Inferior parietal cortex (tissue), 1 donor: Measurements from ENCODE around the gene RGS12.

Experiments
- DNase-seq: peaks from one replicate; pipeline ENCODE4 v3.0.0-alpha.2; 2016; ENCODE audit errors: extremely low spot score

Gene RGS12

GRCh38 chr4:3311095-3311372 is 18.2 kb downstream of the RGS12 start:
- DNase-seq: no peak

DNA sequence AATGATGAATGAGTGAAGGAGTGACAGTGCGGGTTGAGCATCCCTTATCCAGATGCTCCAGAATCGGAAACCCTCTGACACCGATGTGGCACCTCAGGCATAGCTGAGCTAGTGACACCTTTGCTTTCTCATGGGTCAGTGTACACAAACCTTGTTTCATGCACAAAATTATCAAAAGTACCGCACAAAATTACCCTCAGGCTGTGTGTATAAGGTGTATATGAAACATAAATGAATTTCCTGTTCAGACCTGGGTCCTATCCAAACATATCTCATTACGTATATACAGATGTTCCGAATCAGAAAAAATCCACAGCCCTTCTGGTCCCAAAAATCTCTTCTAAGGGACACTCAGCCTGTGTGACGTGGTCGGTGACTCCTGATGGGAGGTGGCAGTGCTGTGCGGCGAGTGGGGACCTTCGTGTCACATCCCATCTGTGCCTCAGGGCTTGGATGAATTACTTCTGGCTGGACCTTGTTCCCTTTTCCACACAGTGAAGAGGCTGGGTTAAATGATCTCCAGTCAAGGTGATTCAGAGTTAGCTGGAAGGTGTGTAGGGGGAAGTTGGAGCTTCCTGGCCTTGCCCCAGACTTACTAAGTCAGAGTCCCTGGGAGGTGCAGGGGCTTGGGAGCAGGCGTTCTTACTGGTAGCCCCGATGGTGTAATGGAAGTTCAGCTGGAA is 18.8 kb downstream of the RGS12 start:
- no peak for DNase-seq

DNA sequence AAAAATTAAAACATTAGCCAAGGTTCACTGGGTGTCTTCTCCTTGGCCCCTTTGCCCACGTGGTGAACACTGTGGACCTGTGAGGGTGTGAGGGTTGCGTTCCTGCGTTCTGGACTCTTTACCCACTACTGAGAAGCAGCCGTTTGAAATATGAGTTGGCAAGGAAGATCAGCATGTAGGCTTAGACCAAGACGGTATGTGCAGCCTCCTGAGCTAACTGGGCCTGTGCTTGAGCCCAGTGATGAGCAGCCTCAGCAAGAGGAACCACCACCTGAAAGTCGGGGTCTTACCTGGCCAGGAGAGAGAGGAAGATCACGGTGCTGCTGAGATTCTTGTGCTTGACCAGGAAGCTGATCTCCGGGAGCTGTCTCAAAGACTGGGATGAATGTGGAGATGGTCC is 19.5 kb downstream of the RGS12 start:
- no peak for DNase-seq

DNA sequence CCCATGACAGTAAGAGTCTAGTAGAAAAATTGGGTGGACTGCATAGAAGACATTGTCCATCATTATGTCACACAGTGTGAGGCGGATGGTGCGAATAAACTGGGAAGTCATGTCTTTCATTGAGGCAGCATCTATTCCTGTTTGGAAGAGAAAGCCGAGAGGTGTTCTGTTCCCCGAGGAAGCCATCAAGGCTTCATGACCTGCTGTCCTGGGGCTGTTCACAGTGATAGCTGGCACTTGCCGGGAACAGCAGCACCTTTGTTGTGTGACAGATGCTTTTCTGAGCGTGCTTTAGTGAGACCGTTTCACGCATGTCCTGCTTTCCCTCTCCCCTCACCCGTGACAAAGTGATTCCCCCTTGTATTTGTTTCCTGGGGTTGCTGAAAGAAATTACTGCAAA is 20.3 kb downstream of the RGS12 start:
- no peak for DNase-seq

DNA sequence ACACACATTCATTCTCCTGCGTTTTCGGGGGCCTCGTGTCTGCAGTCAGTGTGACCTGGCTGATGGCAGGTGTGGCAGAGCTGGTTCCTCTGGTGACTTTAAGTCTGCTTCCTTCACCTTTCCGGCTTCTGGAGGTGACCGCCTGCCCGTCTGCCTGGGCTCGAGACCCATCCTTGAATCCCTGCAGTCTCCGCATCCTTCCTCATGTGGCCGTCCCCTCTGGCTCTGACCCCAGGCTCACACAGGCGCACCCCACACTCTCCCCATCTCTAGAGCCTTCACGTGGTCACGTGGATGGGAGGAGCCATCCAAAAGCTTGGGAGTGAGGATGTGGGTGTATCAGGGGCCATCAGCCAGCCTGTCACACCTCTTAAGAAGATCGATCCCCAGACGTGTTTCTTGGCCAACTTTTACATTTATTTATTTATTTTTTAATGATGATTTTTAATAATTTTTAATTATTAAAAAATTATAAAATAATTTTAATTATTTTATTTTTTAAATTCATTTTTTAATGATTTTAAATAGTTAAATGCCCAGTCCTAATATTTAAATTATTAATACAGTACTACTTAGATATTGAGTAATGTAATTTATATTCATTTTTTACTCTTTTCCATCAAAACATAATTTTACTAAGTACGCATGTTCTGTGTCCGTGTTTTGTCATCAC is 20.9 kb downstream of the RGS12 start:
- DNase-seq: no peak

DNA sequence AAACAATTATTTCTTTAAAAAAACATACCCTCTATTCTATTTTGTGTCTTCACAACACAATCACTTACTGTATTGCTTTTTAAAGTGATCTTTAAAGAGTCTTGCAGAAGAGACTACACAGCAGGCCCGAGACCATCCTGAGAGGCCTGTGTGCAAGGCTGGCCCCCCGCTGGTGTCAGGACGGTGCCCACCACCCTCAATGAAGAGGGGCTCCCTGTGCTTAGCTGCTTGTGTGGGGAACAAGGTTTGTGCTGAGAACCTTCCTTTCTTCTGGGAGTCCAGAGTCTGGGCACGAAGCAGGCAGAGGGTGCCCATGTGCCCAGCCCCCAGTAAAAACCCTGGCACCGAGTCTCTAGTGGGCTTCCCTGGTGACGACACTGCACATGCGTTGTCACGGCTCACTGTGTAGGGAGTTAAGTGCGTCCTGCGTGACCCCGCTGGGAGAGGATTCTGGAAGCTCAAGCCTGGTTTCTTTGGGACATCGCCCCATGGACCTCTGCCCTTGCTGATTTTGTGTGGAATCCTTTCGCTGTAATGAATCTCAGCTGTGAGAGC is 22.0 kb downstream of the RGS12 start:
- DNase-seq: no peak

DNA sequence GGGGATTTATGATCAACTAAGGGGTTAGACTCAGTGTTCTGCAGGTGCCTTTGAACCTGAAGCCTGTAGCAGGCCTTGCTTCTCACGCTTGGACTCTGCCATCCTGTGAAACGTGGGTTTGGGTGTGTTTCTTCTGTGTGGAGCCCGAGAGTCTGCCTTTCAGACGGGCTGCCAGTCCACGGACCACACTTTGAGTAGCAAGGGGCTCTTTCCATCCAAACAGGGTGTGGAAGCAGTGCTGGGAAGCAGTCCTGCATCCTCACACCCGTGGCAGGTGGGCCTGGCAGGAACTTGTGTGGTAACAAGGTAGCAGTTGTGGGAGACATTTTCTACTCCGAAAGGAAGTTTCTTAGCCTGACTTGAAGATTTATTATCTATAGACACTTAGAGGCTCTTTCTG is 22.7 kb downstream of the RGS12 start:
- no peak for DNase-seq

- no peak for DNase-seq
Measured at GRCh38 chr4:3316146-3316545, 23.3 kb downstream of the RGS12 start.

DNA sequence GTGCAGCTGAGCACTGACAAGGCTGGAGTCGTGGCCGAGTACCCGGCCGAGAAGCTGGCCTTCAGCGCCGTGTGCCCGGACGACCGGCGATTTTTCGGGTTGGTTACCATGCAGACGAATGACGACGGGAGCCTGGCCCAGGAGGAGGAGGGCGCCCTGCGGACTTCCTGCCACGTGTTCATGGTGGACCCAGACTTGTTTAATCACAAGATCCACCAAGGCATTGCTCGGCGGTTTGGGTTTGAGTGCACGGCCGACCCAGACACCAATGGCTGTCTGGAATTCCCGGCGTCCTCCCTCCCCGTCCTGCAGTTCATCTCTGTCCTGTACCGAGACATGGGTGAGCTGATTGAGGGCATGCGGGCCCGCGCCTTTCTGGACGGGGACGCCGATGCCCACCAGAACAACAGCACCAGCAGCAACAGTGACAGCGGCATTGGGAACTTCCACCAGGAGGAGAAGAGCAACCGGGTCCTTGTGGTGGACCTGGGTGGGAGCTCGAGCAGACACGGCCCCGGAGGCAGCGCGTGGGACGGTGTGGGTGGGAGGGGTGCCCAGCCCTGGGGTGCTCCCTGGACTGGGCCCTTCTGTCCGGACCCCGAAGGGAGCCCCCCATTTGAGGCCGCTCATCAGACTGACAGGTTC is 24.3 kb downstream of the RGS12 start:
- DNase-seq: no peak

- DNase-seq: no peak
Measured at GRCh38 chr4:3317656-3318211, 24.9 kb downstream of the RGS12 start.

GRCh38 chr4:3318561-3319021 is 25.8 kb downstream of the RGS12 start:
- no peak for DNase-seq

- DNase-seq: no peak
Measured at GRCh38 chr4:3320361-3321023, 27.7 kb downstream of the RGS12 start.

GRCh38 chr4:3321295-3321889 is 28.6 kb downstream of the RGS12 start:
- no peak for DNase-seq

DNA sequence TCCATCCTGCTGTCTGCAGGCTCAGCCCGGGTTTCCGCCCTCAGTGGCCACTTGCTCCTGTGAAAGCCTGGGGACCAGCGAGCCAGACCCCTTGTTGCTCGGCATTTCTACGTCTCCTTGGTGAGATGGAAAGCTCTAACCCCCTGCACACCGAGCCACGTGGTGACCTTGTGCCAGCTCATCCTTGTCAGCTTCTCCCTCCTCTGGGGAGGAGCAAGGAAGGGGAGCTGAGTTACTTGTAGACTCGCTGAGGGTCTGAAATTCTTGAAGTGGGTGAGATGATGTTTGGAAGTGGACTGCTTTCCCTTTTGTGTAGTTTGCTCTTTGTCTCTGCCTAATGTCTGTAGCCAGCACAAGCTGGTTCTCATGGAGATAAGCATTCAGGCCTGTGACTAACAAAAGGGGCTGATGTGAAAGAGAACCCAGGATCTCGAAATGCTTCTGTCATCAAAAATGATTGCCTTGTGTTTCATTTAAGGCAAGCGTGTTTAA is 29.3 kb downstream of the RGS12 start:
- DNase-seq: no peak

- no peak for DNase-seq
Measured at GRCh38 chr4:3323071-3323481, 30.3 kb downstream of the RGS12 start.

DNA sequence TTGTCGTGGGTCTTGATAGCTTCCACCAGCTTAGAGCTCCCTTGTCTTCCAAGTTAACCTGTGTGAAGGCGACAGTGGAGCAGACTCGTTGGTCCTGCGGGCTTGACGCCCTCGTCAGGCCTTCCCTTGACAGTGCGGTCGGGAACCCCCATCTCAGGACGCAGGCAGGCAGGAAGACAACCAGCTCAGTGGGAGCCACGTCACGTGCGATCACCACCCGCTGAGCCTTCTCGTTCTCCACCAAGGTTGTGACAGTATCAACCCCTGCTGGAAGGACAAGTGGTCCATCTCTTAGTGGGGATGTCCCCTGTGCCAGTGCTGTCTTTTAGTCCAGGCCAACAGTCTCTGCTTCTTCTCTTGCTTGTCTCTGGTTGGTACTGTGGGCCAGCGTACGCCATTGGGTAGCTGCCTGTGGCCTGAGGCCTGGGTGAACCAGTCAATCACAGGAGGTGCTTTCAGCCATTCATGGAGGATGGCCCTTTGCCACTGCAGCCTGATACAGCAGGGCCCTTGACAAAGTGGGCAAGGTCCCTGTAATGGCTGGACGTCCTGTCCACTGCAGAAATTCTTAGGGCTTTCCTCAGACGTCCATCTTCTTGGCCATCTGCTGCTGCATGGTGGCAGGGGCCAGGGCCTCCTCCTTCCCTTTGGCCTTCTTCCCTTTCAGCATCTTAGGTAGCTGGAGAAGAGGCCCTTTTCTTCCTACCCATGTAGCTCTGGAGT is 31.4 kb downstream of the RGS12 start:
- DNase-seq: no peak

DNA sequence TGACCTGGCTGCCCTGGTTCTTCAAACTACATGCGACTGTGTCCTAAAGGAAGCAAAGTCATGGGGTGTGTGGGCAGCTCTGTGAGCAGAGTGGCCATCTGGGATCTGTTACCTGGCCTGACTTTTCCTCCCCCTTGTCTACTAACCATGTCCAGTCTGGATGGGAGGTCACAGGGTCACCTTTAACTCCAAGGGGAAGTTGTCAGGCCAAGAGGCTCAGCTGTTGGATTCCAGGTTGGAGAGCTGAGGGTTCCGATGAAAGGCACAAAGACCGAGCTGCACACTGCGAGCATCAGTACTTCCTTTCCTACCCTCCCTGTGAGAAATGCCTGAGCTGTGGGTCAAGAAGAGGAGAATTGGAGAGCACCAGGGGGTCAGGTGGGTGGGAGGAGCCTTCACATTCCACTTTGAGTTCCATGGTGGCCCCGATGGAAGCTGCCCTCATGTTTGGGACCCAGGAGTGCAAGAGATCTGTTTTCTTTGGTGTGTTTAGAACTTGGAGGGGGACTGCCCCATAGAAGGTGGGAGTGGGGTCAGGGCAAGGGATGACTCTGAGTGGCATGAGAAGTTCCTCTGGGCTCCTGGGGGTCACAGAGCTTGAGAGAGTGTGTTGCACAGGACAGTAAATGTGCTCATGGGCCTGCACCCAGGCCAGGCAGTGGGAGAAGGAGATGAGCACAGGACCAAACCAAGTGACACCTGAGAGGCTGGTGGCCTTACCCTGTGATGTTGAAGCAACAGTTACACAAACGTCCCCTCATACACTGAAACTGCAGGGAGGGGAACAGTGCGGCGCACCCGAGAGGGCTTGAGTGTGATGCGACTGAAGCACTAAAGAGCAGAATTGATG is 36.2 kb downstream of the RGS12 start:
- DNase-seq: no peak

DNA sequence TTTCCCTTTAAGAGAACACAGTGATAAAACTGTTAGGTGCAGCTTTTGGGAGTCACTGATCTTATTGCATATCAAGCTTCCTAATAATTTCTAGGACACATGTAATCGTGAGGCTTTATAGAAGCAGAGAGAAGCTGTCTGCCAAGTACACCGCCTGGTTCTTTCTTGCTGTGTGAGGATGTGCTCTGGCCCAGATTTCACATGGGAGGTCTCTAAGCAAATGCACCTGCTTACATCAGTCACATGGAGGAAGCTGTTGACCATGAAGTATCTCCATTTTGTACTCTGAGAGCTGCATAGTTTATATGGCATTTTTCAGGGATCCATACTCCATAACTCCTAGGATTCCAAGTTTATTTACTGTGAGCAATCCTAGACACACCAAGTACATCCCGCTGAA is 37.1 kb downstream of the RGS12 start:
- DNase-seq: no peak

- no peak for DNase-seq
Measured at GRCh38 chr4:3330707-3331106, 37.9 kb downstream of the RGS12 start.
